HFF-Myc (cell line): ENCODE measurements around the gene VEPH1.
A peak's percentile ranks its signal among the peaks of the same experiment; 100 is the strongest.

ENCODE experiments used
- DNase-seq: peaks from one replicate; pipeline ENCODE4 v3.0.0-alpha.2; 2011; ENCODE audit warnings: low read depth; ENCODE audit errors: extremely low read depth
- H3K4me3 ChIP-seq: replicated peaks from 2 replicates; pipeline ENCODE4 v1.5.1; 2011; ENCODE audit warnings: low read depth, mild to moderate bottlenecking, control low read depth, low read length
- CTCF ChIP-seq: IDR thresholded peaks from 2 replicates; pipeline ENCODE4 v1.5.1; 2012; ENCODE audit warnings: mild to moderate bottlenecking, low read depth, low read length, control low read depth; ENCODE audit errors: missing control alignments

VEPH1 gene

GRCh38 chr3:157319672-157320071 is 183.5 kb downstream of the VEPH1 start:
- DNase-seq = no peak
- no peak for TF ChIP-seq CTCF
- H3K4me3 ChIP-seq = no peak overlapping the region

GRCh38 chr3:157318639-157319288 is 184.5 kb downstream of the VEPH1 start:
- H3K4me3 ChIP-seq = no peak overlapping the region
- no peak for DNase-seq
- no peak for TF ChIP-seq CTCF

DNA sequence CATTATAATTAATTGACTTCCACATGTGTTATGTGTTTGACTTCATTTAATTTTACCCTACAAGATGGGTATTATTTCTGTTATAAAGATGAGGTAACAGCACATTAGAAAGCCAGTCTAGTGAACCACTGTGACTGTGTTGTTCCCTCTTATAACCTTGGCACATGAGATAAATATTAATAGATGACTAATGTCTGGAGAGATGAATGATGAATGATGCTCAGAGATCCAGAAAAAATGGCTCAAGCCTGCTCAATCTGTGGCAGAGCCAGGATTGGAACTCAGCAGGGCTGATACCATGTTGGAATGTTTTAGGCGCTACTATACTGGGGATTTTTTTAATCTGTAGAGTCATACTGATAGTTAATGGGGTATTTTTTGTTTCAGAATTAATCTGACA is 185.3 kb downstream of the VEPH1 start:
- no peak overlapping the region for H3K4me3 ChIP-seq
- TF ChIP-seq CTCF = no peak

GRCh38 chr3:157313186-157313585 is 190.0 kb downstream of the VEPH1 start:
- TF ChIP-seq CTCF = no peak
- DNase-seq = no peak
- H3K4me3 ChIP-seq = no peak overlapping the region

More for the DNA sequence above, 185.3 kb downstream of the VEPH1 start:
- no peak for DNase-seq

DNA sequence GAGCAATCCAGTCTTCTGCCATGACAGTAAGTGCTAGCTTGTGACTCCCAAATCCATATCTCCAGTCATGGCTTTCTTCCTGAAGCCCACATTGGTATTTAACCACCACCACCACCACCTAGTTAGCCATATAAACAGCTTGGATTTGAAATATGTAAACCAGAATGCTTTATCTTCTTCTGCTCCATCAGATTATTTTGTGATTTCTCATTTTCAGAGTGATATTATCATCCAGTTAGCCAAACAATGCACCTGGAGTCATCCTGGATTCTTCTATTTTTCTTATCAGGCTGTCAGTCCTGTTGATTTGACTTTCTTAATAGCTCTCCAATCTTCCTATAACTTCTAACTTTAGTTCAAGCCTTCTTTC is 190.9 kb downstream of the VEPH1 start:
- no peak for TF ChIP-seq CTCF
- H3K4me3 ChIP-seq = no peak overlapping the region
- DNase-seq = no peak

- no peak overlapping the region for H3K4me3 ChIP-seq
- peak; percentile 53 for DNase-seq
- no peak for TF ChIP-seq CTCF
Measured at GRCh38 chr3:157311633-157312375, 191.4 kb downstream of the VEPH1 start.
